Measurements from ENCODE around the gene ZNF280C. TPM values are rescaled to one million over a fixed set of nuclear protein-coding genes. Genes with fewer than 3 reads are reported as not detected.

The ZNF280C gene
- total RNA-seq, 5 donors from 2014 or later (not counting 1 experiment from before 2014, with no cell fraction given), result 3.6 to 7.0 (median 4.5) TPM

GRCh38 chrX:130172127-130172845 lies 96.4 kb downstream of the ZNF280C start:
- peaks cover under 1% of the 10 kb centered on the region for H3K36me3 Mint-ChIP-seq
- Histone ChIP-seq H3K4me3 (ENCODE audit: control insufficient read depth in 1 of 2, extremely low read depth in 1 of 2, low read length in 1 of 2) (peak overlapping the region; percentile 78 to 80), H3K36me3 (ENCODE audit: control insufficient read depth in 2 of 2, extremely low read depth in 1 of 2, insufficient read depth in 1 of 2, low read length in 1 of 2) (no peaks in the 10 kb centered on the region), H3K27me3 (replicated peaks in 1 of 2; ENCODE audit: control insufficient read depth in 2 of 2, extremely low read depth in 1 of 2, insufficient read depth in 2 of 2, low read length in 1 of 2) (no peaks in the 10 kb centered on the region), H3K27ac (ENCODE audit: low read length) (peak overlapping the region; percentile 20), H3K9me3 (no peaks in the 10 kb centered on the region), H3K4me1 (ENCODE audit: control insufficient read depth in 1 of 2, extremely low read depth in 1 of 2, insufficient read depth in 2 of 2, low read length in 2 of 2) (peaks cover 2 to 39% of the 10 kb centered on the region in 2 experiments)
- H3K9me3 Mint-ChIP-seq, result no peaks in the 10 kb centered on the region
- H3K4me3 Mint-ChIP-seq, result peak overlapping the region; percentile 89 to 90 (median 89)
- H3K27ac Mint-ChIP-seq, result peak overlapping the region; percentile 88 to 94
- ChIA-PET POLR2A (no interaction called here), CTCF (no interaction called here)
- ATAC-seq (replicated peaks in 1 of 4) (no peak), DNase-seq (no peak)
- no peaks in the 10 kb centered on the region for H3K27me3 Mint-ChIP-seq
- peaks cover 42 to 46% (median 43%) of the 10 kb centered on the region in 3 donors for H3K4me1 Mint-ChIP-seq
- 0% methylated on average over 11 of the region's 34 CpGs for WGBS (ENCODE audit: insufficient coverage)

- peak within 1 kb of the TSS; percentile 89 to 90 (median 89) for H3K4me3 Mint-ChIP-seq
- no peaks in the 10 kb centered on the region for H3K36me3 Mint-ChIP-seq
- peak within 1 kb of the TSS; percentile 91 to 94 for H3K27ac Mint-ChIP-seq
- POLR2A ChIA-PET, result no interaction called here
- DNase-seq (peak in 34 of 35 experiments; percentile 15 to 71 (median 41)), ATAC-seq (replicated peaks in 1 of 4) (peak; percentile 51 to 68 (median 61))
- H3K4me1 Mint-ChIP-seq, result peaks cover 43 to 44% (median 43%) of the 10 kb centered on the region in 3 donors
- no peaks in the 10 kb centered on the region for H3K9me3 Mint-ChIP-seq
- CTCF ChIA-PET, result interaction anchor here in 1 of 2 donors (0.5 to 1.3 kb wide), 4 partner anchors 18 to 169 kb away, joined by 3 read pairs; no protein-coding TSS in a partner anchor
- Histone ChIP-seq H3K4me1 (ENCODE audit: control insufficient read depth in 1 of 2, extremely low read depth in 1 of 2, insufficient read depth in 2 of 2, low read length in 2 of 2) (peaks cover 6 to 40% of the 10 kb centered on the region in 2 experiments), H3K36me3 (ENCODE audit: control insufficient read depth in 2 of 2, extremely low read depth in 1 of 2, insufficient read depth in 1 of 2, low read length in 1 of 2) (no peaks in the 10 kb centered on the region), H3K27me3 (replicated peaks in 1 of 2; ENCODE audit: control insufficient read depth in 2 of 2, extremely low read depth in 1 of 2, insufficient read depth in 2 of 2, low read length in 1 of 2) (no peaks in the 10 kb centered on the region), H3K4me3 (ENCODE audit: control insufficient read depth in 1 of 2, extremely low read depth in 1 of 2, low read length in 1 of 2) (peak within 1 kb of the TSS; percentile 78 to 80), H3K27ac (ENCODE audit: low read length) (peak within 1 kb of the TSS; percentile 34), H3K9me3 (no peaks in the 10 kb centered on the region)
- H3K27me3 Mint-ChIP-seq, result no peaks in the 10 kb centered on the region
- WGBS (ENCODE audit: insufficient coverage), result 0% methylated on average over 26 of the region's 61 CpGs
Observed at GRCh38 chrX:130171446-130172126, 97.1 kb downstream of the ZNF280C start, which contains the start of gene RAB33A. Gene RAB33A (plus strand): TSS chrX:130171962. CDS start chrX:130172063, 101 bp downstream.

GRCh38 chrX:130170752-130171445 lies 97.8 kb downstream of the ZNF280C start:
- H3K27me3 Mint-ChIP-seq, result no peaks in the 10 kb centered on the region
- no peaks in the 10 kb centered on the region for H3K27me3 ChIP-seq (replicated peaks in 1 of 2; ENCODE audit: control insufficient read depth in 2 of 2, extremely low read depth in 1 of 2, insufficient read depth in 2 of 2, low read length in 1 of 2)
- peaks cover 6 to 37% of the 10 kb centered on the region in 2 experiments for H3K4me1 ChIP-seq (ENCODE audit: control insufficient read depth in 1 of 2, extremely low read depth in 1 of 2, insufficient read depth in 2 of 2, low read length in 2 of 2)
- H3K36me3 ChIP-seq (ENCODE audit: control insufficient read depth in 2 of 2, extremely low read depth in 1 of 2, insufficient read depth in 1 of 2, low read length in 1 of 2), result no peaks in the 10 kb centered on the region
- ATAC-seq (replicated peaks in 1 of 4), result peak; percentile 65 to 81 (median 68)
- CTCF ChIA-PET, result interaction anchor here (0.5 to 1.5 kb wide), 6 partner anchors 10 to 170 kb away, joined by 3 to 8 read pairs (median 3); no protein-coding TSS in a partner anchor
- peak; percentile 30 to 75 (median 59) for DNase-seq
- POLR2A ChIA-PET, result no interaction called here
- H3K4me1 Mint-ChIP-seq, result peaks cover 38 to 42% (median 40%) of the 10 kb centered on the region in 3 donors
- no CpG with 5 or more reads among the region's 36 CpGs for WGBS (ENCODE audit: insufficient coverage)
- peak overlapping the region; percentile 34 for H3K27ac ChIP-seq (ENCODE audit: low read length)
- peak overlapping the region; percentile 76 to 91 for H3K27ac Mint-ChIP-seq
- no peaks in the 10 kb centered on the region for H3K9me3 Mint-ChIP-seq
- peak overlapping the region; percentile 78 to 80 for H3K4me3 ChIP-seq (ENCODE audit: control insufficient read depth in 1 of 2, extremely low read depth in 1 of 2, low read length in 1 of 2)
- H3K9me3 ChIP-seq, result no peaks in the 10 kb centered on the region
- H3K36me3 Mint-ChIP-seq, result no peaks in the 10 kb centered on the region
- peak overlapping the region; percentile 89 to 90 (median 89) for H3K4me3 Mint-ChIP-seq

DNA sequence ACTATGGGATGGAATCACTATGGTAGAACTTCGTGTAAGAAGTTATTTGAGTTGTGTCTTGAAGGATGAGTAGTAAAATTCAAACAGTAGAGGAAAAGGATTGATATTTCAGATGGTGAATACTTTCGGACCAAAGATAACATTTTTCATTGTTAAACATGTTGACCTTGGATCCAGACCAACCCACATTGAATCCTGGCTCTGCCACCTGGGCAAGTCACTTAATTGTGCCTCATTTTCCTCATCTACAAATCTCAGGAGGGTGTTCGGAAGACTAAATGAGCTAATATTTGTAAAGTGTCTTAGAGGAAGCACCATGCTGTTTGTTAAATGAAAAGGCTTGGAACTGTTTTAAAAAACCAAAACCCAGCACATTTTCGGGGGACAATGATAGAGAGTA lies 101.7 kb downstream of the ZNF280C start:
- peak overlapping the region; percentile 88 to 94 (median 94) for H3K4me3 Mint-ChIP-seq
- DNase-seq, result no peak
- H3K36me3 Mint-ChIP-seq, result no peaks in the 10 kb centered on the region
- Histone ChIP-seq H3K9me3 (no peaks in the 10 kb centered on the region), H3K4me1 (ENCODE audit: control insufficient read depth in 1 of 2, extremely low read depth in 1 of 2, insufficient read depth in 2 of 2, low read length in 2 of 2) (peaks cover 8 to 24% of the 10 kb centered on the region in 2 experiments), H3K27me3 (replicated peaks in 1 of 2; ENCODE audit: control insufficient read depth in 2 of 2, extremely low read depth in 1 of 2, insufficient read depth in 2 of 2, low read length in 1 of 2) (no peaks in the 10 kb centered on the region), H3K36me3 (ENCODE audit: control insufficient read depth in 2 of 2, extremely low read depth in 1 of 2, insufficient read depth in 1 of 2, low read length in 1 of 2) (no peaks in the 10 kb centered on the region), H3K4me3 (ENCODE audit: control insufficient read depth in 1 of 2, extremely low read depth in 1 of 2, low read length in 1 of 2) (no peak overlapping the region), H3K27ac (ENCODE audit: low read length) (no peak overlapping the region)
- ChIA-PET POLR2A (no interaction called here), CTCF (interaction anchor here in 1 of 2 donors (0.6 kb wide), 1 partner anchor 38 kb away, joined by 3 read pairs; no protein-coding TSS in a partner anchor)
- WGBS (ENCODE audit: insufficient coverage), result no CpG with 5 or more reads among the region's 4 CpGs
- H3K9me3 Mint-ChIP-seq, result no peaks in the 10 kb centered on the region
- H3K27ac Mint-ChIP-seq, result peak overlapping the region; percentile 91 to 93
- peaks cover 33 to 44% (median 38%) of the 10 kb centered on the region in 3 donors for H3K4me1 Mint-ChIP-seq
- ATAC-seq (replicated peaks in 1 of 4), result no peak
- H3K27me3 Mint-ChIP-seq, result peaks cover 0 to 2% of the 10 kb centered on the region in 2 donors

- ChIA-PET POLR2A (no interaction called here), CTCF (no interaction called here)
- peak overlapping the region; percentile 54 to 73 for H3K4me3 ChIP-seq (ENCODE audit: control insufficient read depth in 1 of 2, extremely low read depth in 1 of 2, low read length in 1 of 2)
Observed at GRCh38 chrX:130166503-130166777, 102.3 kb downstream of the ZNF280C start.

More at GRCh38 chrX:130166503-130166777, 102.3 kb downstream of the ZNF280C start:
- Mint-ChIP-seq H3K9me3 (no peaks in the 10 kb centered on the region), H3K4me1 (peaks cover 36 to 46% (median 40%) of the 10 kb centered on the region in 3 donors), H3K27me3 (peaks cover 0 to 4% of the 10 kb centered on the region in 2 donors), H3K27ac (peak overlapping the region; percentile 91 to 93), H3K36me3 (no peaks in the 10 kb centered on the region), H3K4me3 (peak overlapping the region; percentile 88 to 94 (median 94))
- no CpG with 5 or more reads among the region's 4 CpGs for WGBS (ENCODE audit: insufficient coverage)
- DNase-seq (no peak), ATAC-seq (replicated peaks in 1 of 4) (no peak)
- Histone ChIP-seq H3K27ac (ENCODE audit: low read length) (peak overlapping the region; percentile 75), H3K4me1 (ENCODE audit: control insufficient read depth in 1 of 2, extremely low read depth in 1 of 2, insufficient read depth in 2 of 2, low read length in 2 of 2) (peaks cover 8 to 24% of the 10 kb centered on the region in 2 experiments), H3K27me3 (replicated peaks in 1 of 2; ENCODE audit: control insufficient read depth in 2 of 2, extremely low read depth in 1 of 2, insufficient read depth in 2 of 2, low read length in 1 of 2) (no peaks in the 10 kb centered on the region), H3K9me3 (no peaks in the 10 kb centered on the region), H3K36me3 (ENCODE audit: control insufficient read depth in 2 of 2, extremely low read depth in 1 of 2, insufficient read depth in 1 of 2, low read length in 1 of 2) (no peaks in the 10 kb centered on the region)

Measured in T-cell (primary cell).